Endometrial microvascular endothelial cells (primary cell): ENCODE data around the gene PIP4P1. TPM values are rescaled to one million over a fixed set of nuclear protein-coding genes. Genes with fewer than 3 reads are reported as not detected.

ENCODE experiments used
- in situ Hi-C: cut with HindIII; loops from 2 replicates; pipeline ENCODE4 v1.10.0; 2017; ENCODE audit warnings: low sequenced_read_pairs, low pct_unique_long_range_greater_than_20kb; ENCODE audit errors: inconsistent ontology term
- total RNA-seq: library from RNA; depleted of rRNA; stranded (reverse); fragments of >200 nt; gene quantifications from one replicate; pipeline ENCODE4 v1.2.3, GENCODE V29; 2015; ENCODE audit errors: inconsistent ontology term

Gene PIP4P1
- total RNA-seq, 1 donor from 2014 or later, result 10.4 TPM

GRCh38 chr14:20441461-20441860, 19.8 kb downstream of the PIP4P1 start:
- in situ Hi-C loops, result no loop called here

GRCh38 chr14:20440882-20441281, 20.4 kb downstream of the PIP4P1 start:
- in situ Hi-C loops, result no loop called here

GRCh38 chr14:20440465-20440864, 20.8 kb downstream of the PIP4P1 start:
- in situ Hi-C loops, result no loop called here

GRCh38 chr14:20438664-20439063, 22.6 kb downstream of the PIP4P1 start:
- in situ Hi-C loops, result no loop called here

GRCh38 chr14:20436363-20436755, 24.9 kb downstream of the PIP4P1 start:
- in situ Hi-C loops, result no loop called here

GRCh38 chr14:20435582-20436362, 25.5 kb downstream of the PIP4P1 start, which contains the start of gene KLHL33:
Gene KLHL33, minus strand, starts transcription at chr14:20436166. Its CDS starts 355 bp downstream, at chr14:20435811.
- in situ Hi-C loops, result no loop called here

GRCh38 chr14:20434701-20435581, 26.3 kb downstream of the PIP4P1 start:
- in situ Hi-C loops, result no loop called here

GRCh38 chr14:20429801-20430669, 31.2 kb downstream of the PIP4P1 start:
- in situ Hi-C loops, result no loop called here

- in situ Hi-C loops, result no loop called here
These were observed 32.4 kb downstream of the PIP4P1 start for GRCh38 chr14:20428802-20429201.

- in situ Hi-C loops, result no loop called here
These were observed 33.2 kb downstream of the PIP4P1 start for GRCh38 chr14:20428010-20428365.

GRCh38 chr14:20427231-20428009, 33.8 kb downstream of the PIP4P1 start:
- in situ Hi-C loops, result no loop called here

GRCh38 chr14:20424851-20425250, 36.4 kb downstream of the PIP4P1 start:
- in situ Hi-C loops, result no loop called here

GRCh38 chr14:20422886-20423285, 38.3 kb downstream of the PIP4P1 start:
- in situ Hi-C loops, result no loop called here

- in situ Hi-C loops, result no loop called here
These were observed 40.0 kb downstream of the PIP4P1 start for GRCh38 chr14:20421267-20421666.

GRCh38 chr14:20419419-20419818, 41.8 kb downstream of the PIP4P1 start:
- in situ Hi-C loops, result no loop called here

GRCh38 chr14:20418501-20418909, 42.7 kb downstream of the PIP4P1 start:
- in situ Hi-C loops, result no loop called here

GRCh38 chr14:20417250-20418186, 43.7 kb downstream of the PIP4P1 start:
- in situ Hi-C loops, result no loop called here
